ENCODE measurements around the gene MPHOSPH8.

The MPHOSPH8 gene

GRCh38 chr13:19720039-19720438 is 86.6 kb downstream of the MPHOSPH8 start:
- DNase-seq (ENCODE audit: low spot score), result no peak
- TF ChIP-seq CTCF (IDR thresholded peaks at IDR 0.05; ENCODE audit: extremely low read depth, missing control alignments), result no peak

Measured in GM20000 (cell line).